Kidney capillary endothelial cell (primary cell): ENCODE data around the gene ZBTB32.

Experiments
- DNase-seq: peaks from one replicate; pipeline ENCODE4 v3.0.0-alpha.2; 2018; ENCODE audit warnings: low spot score

Gene ZBTB32

DNA sequence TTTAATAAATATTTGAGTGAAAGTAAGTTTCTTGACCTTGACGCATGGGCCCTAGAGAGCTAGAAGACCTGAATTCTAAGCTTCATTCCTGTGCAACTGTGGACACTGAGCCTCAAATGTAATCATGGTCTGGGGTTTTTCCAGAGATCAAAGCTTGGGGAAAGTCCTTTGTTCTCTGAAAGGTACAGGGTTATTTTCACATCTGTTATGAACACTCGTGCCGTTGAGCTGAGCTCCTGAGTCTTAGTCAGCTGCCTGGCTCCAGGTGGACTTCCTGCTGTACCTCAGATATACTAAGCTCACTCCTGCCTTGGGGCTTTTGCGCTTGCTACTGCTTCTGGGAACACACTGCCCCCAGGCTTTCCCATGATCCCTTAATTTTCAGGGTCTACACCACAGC, 7.5 kb upstream of the ZBTB32 start:
- DNase-seq = no peak

DNA sequence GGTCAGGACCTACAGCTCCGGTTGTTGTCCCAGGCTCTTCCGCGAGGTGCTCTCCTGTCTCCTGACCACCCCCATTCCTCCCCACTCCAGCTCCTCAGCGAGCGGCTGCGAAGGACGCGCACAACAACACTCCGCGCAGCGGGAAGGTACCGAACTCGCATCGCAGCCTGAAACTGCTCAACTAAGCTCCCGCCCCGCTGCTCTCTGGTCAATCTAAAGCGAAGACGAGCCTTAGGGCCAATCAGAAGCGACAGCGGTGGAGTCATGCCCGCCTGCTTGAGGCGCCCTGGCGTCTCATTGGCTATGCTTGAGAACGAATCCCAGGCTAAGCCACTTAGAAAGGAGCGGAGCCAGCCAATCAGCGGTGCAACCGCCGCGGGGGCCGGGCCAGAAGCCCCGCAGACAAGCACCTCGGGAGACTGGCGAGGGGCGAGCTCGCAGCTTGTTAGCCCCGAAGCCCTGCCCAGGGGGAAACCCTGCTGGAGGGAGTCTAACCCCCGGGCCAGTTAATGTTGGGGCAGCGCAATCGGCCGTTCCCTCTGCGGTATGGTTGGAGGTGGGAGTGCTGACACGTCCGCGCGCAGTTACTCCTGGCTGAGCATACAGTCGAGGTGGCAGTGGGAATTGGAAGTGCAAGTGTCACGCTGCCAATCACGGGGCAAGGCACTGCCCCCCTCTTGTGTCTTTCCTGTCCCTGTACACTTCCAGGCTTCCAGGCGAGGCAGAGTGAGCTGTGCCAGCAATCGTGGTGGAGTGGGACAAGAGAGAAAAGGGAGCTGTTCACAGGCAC, 1.9 kb upstream of the ZBTB32 start:
- peak; percentile 96 for DNase-seq

DNA sequence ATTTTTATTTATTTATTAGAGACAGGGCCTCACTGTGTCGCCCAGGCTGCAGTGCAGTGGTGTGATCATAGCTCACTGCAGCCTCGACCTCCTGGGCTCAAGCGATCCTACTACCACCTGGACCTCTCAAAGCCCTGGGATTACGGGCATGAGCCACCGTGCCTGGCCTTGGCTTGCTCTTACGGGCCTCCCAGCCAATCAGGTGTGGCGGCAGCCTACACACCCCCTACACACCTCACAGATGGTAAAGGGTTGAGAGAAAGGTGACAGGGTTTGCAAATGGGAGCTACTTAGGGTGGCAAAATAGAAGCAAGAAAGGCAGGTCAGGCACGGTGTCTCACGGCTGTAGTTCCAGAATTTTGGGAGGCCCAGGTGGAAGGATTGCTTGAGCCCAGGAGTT, 1.0 kb upstream of the ZBTB32 start:
- no peak for DNase-seq

DNA sequence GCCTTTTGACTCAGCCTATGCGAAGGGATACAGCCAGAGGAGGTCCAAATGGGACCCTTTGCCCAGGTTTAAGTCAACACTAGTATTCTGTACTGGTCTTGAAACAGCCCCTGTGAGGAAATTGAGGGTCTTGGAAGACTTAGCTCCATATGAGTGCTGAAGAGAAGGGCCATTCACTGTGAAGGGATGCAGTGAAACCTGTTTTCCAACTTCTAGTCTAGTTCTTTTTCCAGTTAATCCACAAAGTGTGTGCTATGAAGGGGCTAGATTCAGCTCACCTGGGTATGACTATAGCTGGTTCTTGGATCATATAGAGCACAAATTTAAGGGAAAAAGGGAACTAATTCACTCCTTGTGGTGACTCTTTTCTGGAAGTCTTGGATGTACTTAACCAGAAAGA, 4.0 kb downstream of the ZBTB32 start:
- no peak for DNase-seq

DNA sequence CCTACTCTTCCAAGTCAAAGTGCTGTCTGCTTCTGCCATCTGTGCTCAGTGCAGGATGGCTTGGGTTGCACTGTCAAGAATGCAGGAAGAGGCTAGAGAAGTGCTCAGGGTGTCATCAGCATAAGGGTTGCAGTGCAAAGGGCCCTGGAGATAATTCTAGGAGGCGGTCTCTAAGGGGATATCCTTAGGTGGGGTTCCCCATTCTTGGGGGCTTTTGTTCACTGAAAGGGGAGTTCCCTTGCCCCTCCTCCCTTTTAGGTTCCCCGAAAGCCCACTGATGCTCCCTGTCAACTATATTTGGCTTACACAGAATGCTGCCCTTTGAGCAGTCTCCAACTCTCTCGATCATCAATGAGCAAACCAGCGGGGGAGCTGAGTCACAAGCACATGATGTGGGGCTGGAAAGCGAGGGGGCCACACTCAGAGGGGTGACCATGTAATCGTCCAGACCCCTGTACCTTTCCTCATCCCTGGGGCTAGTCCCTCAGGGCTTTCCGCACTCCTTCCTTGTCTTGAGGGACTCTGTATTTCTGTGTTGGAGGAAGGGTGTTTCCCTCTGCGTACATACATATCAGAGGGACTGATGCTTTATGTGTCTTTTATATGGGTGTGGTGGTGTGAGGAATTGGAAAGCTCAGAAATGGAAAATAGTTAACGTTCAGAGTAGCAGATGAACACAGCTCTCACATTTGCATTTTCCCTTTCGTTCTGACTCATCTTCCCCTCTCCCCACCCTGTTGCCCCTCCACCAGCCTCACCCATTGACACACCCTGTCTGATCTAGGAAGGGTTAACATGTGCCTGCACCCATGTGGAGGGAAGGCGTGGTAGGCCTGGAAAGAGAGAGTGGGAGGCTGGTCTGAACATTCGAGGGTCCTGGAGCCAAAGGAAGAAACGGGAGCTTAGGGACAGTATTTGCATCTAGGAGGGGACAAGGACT, 6.7 kb downstream of the ZBTB32 start:
- no peak for DNase-seq

DNA sequence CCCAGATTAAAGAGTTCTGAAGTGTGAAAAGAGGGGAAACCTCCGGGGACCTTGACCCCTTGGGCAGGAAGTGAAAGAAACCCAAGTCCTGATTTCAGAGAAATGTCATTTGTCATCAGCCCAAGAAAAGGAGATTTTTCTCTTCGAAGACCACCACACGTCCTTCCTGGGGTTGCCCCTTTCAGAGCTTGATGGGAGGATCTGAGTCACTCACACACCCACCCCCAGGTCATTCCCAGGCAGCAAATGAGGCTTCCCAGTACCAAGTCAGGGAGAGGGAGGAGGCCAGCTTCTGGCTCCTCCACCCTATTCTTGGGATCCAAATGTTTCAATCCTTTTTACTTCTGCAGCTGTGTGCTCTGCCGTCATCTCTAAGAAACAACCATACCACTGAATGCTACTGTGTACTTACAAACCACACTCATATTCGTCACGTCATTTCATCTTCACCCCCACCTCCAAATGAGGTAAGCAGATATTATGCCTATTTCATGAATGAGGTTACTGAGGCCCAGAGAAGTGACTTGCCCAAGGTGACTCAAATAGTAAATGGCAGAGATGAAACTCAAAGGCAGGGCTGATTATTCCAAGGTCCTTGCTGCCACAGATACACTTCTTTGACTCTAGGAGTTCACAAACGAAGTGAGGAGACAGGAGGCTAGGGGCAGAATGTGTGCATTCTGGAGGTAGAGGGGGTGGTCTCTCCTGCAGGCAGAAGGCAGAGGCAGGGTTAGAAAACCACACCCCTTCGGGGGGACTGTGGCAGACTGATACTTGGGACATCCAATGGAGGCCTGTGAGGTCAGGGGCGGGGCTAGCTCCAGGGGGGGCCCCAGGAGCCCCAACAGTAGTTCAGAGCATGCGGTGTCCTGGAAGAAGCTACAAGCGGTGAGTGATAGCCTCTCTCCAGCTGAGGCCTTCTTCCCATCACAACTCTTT, 8.5 kb downstream of the ZBTB32 start:
- no peak for DNase-seq

DNA sequence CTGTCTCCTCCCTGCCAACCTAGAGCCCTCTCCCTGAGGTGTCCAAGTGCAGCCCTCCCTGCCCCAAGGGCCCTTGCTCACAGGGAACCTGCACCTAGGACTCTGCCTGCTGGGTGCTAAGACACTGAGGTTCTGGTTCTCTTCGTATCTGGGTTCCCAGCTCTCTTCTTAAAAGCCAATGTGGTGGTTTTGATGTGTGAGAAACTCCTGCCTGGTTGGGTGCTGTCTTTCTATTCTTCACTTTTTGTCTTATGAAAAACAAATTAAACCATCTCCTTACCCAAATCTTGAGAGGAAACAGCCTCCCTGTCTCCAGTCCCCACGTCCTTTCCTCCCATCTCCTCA, 9.1 kb downstream of the ZBTB32 start:
- no peak for DNase-seq

DNA sequence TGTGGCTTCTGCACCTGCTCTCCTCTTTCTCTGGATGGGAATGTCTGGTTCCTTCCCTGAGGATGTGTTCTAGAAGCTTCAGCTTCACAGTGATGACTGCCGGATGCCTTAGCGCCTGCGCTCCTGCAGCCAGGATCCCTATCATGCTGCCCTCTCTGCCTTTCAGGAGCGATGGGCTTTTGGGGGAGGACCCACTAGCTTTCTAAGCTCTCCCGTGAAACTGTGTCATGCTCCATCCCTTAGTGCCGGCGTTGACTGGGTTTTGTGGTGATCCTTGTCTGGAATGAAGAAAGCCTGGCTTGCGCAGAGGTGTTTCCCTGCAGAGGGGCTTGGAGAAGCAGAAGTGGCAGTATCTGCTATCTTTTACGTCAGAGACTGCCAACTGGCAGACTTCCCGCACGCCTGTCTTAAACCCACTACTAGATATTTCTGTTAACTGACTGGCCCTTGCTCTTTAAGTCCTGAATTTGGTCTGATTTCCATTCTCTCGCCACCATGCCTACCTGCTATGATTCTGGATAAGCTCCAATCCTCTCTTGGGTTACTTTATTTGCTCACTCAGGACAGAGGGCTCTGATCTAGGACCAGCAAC, 9.6 kb downstream of the ZBTB32 start:
- no peak for DNase-seq

DNA sequence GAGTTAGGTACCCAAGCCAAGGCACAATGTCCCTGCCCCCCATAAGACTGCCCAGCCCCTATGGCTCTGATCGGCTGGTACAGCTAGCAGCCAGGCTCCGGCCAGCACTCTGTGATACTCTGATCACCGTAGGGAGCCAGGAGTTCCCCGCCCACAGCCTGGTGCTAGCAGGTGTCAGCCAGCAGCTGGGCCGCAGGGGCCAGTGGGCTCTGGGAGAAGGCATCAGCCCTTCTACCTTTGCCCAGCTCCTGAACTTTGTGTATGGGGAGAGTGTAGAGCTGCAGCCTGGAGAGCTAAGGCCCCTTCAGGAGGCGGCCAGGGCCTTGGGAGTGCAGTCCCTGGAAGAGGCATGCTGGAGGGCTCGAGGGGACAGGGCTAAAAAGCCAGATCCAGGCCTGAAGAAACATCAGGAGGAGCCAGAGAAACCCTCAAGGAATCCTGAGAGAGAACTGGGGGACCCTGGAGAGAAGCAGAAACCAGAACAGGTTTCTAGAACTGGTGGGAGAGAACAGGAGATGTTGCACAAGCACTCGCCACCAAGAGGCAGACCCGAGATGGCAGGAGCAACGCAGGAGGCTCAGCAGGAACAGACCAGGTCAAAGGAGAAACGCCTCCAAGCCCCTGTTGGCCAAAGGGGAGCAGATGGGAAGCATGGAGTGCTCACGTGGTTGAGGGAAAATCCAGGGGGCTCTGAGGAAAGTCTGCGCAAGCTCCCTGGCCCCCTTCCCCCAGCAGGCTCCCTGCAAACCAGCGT, 10.4 kb downstream of the ZBTB32 start:
- no peak for DNase-seq

DNA sequence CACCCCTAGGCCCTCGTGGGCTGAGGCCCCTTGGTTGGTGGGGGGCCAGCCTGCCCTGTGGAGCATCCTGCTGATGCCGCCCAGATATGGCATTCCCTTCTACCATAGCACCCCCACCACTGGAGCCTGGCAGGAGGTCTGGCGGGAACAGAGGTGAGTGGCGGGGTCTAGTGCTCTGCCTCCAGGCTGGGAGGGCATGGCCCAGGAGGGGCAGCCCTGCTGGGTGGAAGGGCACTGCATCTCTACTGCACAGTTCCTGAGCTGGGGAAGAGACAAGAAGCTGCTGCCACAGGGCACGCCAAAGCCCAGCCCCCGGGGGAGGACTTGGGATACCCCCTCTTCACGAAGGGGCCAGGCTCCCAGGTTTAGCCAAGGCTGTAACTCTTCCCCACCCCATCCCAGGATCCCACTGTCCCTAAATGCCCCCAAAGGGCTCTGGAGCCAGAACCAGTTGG, 11.0 kb downstream of the ZBTB32 start:
- DNase-seq = no peak

DNA sequence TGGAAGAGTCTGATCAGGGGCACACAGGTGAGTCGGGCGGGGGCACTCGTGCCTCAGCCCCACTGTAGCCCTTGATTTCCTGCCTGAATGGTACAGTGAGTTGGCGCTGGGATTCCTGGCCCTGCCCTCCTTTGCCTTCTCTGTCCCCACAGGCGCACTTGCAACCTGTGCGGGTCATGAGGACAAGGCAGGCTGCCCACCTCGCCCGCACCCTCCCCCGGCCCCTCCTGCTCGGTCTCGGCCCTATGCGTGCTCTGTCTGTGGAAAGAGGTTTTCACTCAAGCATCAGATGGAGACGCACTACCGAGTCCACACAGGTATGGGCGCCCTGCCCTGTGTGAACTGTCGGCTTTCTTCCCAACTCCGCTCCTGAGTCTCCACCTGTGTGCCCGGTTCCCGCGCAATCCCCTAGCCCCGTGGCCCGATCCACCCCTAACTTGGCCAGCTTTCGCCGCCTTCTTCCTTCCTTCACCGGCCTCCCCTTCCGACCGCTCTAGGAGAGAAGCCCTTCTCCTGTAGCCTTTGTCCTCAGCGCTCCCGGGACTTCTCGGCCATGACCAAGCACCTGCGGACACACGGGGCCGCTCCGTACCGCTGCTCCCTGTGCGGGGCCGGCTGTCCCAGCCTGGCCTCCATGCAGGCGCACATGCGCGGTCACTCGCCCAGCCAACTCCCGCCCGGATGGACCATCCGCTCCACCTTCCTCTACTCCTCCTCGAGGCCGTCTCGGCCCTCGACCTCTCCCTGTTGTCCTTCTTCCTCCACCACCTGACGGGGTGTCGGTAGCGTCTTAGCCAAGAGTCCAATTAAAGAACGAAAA, 11.8 kb downstream of the ZBTB32 start:
- no peak for DNase-seq

DNA sequence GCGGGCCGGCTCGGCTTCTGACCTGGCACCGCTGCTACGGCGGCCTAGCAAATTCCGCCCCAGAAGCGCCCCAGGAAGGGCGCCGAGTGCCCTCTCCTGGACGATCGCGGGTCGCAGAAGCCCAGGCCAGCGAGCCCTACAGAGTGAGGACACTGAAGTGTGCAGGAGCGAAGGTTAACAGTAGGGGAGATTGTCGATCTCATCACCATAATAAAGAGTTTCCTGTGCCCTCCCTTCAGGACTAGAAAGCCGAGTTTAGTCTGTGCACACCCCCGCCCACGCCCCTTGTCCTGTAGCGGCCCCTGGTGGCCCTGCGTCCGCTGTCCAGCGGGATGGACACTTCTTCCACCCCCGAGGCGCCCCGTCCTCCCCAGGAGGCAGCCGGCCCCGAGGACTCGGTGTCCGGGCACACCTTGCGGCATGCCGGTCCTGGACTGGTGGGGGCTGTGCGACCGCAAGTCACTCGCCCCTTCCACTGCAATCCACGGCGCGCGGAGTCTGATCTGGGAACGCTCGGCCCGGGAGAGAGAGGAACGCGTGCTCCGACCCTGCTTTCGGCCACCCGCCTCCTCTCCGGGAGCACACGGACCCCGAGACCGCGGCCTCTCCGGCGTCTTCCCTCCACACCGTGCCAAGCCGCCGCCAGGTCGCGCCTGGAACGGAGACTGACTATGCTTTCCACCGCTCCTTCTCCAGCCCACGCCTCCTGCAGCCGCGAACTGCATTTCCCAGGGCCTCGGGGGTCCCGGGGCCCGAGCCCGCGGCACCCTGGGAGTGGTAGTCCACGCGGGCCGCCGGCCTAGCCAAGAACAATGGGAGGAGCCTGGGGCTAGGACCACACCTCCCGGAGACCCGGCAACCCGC, 12.7 kb downstream of the ZBTB32 start:
- DNase-seq = peak; percentile 84

DNA sequence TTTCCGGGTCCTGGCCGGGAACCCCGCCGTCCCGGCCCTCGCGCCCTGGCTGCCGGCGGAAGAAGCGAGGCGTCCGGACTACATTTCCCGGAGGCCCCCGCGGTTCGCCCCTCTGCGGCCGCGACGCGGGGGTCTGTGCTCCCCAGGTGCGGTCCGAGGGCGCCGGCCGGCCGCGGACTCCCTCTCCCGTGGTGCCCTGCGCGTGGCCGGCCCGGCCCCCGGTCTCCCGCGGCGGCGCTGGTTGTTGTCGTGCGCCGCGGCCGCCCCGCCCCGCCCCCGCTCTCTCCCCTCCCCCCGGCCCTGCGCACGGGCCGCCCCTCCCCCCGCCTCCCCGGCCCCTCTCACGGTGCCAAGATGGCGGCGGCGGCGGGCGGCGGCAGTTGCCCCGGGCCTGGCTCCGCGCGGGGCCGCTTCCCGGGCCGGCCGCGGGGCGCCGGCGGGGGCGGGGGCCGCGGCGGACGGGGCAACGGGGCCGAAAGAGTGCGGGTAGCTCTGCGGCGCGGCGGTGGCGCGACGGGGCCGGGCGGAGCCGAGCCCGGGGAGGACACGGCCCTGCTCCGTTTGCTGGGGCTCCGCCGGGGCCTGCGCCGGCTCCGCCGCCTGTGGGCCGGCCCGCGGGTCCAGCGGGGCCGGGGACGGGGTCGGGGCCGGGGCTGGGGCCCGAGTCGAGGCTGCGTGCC, 13.4 kb downstream of the ZBTB32 start, which contains the start of gene KMT2B:
Gene KMT2B, plus strand, starts transcription at position 339 of the 680 bp plus-strand sequence. Its CDS starts 16 bp downstream, at position 355.
- DNase-seq = no peak

DNA sequence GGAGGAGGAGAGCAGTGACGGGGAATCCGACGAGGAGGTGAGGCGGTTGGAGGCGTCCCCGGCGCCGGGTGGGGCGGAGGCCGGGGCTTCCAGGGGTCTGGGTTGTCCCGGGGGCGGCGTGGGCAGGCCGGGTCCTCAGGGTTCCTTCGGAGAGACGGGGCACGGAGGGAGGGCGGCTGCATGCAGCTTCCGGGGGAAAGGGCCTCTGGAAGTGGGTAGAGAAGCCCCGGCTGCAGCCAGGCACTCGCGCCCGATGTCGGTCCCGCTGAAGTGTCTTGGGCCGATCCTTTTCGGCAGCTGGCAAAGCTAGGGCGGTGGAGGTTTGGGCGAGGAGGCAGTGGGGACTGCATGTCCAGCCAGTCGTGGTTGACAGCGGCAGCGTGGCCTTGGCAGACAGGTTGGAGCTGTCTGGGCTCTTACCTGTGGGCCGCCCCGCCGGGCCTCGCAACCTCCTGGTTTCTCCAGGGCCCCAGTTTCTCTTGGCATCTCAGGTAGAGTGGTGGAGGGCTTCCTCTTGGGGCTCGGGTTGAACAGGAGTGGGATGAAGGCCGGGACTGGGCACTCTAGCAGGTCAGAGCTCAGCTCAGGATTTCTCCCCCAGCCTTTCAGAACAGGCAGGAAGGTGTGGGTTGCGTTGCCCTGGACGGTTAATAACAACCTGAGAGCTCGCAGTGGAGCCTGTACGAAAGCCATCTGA, 14.1 kb downstream of the ZBTB32 start:
- no peak for DNase-seq

DNA sequence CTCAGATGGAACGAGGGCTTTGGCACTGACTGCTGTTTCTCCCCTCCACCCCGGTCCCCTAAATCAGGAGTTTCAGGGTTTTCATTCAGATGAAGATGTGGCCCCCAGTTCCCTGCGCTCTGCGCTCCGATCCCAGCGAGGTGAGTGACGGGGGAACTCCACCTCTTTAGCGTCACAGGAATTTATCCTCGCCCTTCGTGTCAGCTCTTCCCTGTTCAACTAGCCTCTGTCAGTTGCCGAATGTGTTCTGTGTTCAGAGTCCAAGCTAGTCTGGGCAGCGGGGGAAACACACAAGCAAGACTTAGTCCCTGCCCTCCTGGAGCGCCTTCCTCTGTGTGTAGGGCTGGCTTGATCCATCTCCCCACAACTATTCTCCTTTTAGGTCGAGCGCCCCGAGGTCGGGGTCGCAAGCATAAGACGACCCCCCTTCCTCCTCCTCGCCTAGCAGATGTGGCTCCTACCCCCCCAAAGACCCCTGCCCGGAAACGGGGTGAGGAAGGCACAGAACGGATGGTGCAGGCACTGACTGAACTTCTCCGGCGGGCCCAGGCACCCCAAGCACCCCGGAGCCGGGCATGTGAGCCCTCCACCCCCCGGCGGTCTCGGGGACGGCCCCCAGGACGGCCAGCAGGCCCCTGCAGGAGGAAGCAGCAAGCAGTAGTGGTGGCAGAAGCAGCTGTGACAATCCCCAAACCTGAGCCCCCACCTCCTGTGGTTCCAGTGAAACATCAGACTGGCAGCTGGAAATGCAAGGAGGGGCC, 15.2 kb downstream of the ZBTB32 start:
- DNase-seq = no peak

DNA sequence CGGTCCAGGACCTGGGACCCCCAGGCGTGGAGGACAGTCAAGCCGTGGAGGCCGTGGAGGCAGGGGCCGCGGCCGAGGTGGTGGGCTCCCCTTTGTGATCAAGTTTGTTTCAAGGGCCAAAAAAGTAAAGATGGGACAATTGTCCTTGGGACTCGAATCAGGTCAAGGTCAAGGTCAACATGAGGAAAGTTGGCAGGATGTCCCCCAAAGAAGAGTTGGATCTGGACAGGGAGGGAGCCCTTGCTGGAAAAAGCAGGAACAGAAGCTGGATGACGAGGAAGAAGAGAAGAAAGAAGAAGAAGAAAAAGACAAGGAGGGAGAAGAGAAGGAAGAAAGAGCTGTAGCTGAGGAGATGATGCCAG, 15.8 kb downstream of the ZBTB32 start:
- no peak for DNase-seq

DNA sequence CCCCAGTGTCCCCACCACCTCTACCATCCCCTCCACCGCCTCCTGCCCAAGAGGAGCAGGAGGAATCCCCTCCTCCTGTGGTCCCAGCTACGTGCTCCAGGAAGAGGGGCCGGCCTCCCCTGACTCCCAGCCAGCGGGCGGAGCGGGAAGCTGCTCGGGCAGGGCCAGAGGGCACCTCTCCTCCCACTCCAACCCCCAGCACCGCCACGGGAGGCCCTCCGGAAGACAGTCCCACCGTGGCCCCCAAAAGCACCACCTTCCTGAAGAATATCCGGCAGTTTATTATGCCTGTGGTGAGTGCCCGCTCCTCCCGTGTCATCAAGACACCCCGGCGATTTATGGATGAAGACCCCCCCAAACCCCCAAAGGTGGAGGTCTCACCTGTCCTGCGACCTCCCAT, 16.3 kb downstream of the ZBTB32 start:
- no peak for DNase-seq
